SIG-M5 (cell line): ENCODE data around the gene LRRC40.
A peak's percentile ranks its signal among the peaks of the same experiment; 100 is the strongest.
"Not testable (repeated sequence)": the region's sequence is repeated elsewhere in the genome, so short reads cannot be mapped to it uniquely, and the experiment has no call there.

Experiments
- DNase-seq: peaks from one replicate; lab custom pipeline; 2025; lab: John Stamatoyannopoulos, UW

The LRRC40 gene

DNA sequence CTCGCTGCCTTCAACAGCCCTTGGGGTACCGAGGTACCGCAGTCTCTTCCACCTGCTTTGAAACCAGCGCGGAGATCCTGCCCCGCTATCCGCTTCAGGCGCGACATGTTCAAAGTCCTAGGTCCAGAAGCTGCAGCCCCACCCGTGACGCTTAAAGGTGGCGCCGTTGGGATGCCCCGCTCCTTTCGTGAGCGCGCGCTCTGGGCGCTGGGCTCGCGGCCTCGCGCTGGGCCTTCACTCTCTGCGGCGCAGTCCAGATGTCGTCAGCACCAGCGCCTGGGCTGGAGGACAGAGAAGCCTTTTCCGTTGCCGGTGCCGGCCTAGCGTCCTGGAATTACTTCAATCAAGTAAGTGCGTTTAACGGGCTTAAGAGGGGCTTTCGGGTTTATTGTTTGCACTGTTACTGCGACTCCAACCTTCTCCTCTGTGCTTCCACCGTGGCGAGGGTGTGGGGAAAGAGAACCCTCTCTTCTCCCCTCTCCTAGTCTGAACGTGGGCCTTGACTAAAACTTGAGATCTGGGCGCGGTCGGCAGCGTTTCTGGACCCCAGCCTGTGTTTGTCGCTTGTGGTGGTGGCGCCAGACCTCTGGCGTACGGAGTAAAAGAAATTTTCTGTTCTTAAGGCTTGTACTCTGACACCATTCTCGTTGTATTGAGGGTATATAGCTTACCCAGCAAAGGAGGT lies at the start of gene LRRC40:
Gene LRRC40 (minus strand): TSS at position 146 of the 685 bp plus-strand sequence. CDS start 39 bp downstream, at position 107.
- DNase-seq, result peak; percentile 34

DNA sequence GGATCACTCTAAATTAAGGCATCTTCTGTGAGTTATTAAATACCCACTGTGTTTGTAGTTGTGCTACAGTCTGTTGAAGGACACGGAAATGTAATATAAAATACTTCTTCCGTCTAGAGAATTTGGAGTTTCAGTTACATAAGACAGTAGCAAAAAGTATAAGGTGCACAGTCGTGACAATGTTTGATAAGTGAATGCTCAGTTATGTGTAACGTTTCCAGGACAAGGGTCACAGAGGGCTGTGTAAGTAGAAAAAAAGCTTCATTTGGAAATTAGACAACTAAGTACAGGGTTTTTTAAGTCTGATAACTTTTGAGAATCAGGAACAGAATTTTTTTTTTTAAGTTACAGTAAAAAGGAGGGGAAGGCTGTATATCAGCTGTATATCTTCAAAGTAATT lies 43.4 kb upstream of the LRRC40 start:
- DNase-seq, result no peak

DNA sequence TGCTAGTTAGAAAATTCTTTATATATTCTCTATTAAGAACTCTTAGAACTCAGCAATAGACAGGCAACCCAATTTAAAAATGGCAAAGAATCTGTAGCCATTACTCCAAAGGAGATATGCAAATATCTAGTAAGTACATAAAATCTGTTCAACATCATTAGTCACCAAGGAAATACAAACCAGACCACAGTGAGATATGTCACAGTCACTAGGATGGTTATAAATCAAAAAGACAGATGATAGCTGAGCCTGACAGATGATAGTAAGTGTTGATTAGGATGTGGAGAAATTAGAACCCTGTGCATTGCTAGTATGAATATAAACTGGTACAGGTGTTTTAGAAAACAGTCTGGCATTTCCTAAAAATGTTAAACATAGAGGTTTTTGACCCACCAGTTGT lies 42.4 kb upstream of the LRRC40 start:
- DNase-seq, result no peak

DNA sequence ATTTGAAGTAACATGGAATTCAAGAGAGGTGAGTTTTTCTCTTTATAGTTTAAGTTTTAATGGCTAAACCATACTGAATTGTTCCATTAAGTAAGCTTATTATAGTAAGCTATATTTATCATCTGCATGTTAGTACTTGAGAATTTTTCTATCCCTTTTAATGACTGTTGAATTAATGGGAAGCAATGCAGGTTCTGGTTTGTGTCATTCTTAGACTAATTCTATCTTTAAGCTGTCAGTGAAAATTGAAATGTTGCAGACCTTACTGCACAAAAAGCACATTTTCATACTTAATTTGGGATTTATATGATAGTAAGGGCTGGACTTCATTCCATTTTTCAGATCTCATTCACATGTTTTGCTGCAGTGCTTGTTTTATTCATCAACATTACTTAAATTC lies 41.7 kb upstream of the LRRC40 start:
- no peak for DNase-seq

DNA sequence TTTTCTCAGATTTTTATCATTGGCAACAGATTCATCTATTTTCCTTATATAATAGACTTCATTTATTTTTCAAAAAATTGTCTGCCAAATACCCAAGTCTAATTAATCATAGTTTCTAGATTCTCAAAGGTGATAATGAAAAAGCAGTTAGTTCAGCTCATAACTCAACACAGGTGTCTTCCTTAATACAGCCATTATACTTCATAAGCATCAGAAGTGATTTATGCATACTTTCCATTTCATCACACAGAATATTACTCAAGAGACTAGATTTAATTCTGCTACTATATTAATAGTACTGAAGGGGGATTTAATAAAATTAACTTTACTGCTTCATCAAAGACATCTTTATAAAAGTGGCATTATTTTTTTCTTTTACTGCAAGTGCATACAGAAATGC lies 34.6 kb upstream of the LRRC40 start:
- no peak for DNase-seq

DNA sequence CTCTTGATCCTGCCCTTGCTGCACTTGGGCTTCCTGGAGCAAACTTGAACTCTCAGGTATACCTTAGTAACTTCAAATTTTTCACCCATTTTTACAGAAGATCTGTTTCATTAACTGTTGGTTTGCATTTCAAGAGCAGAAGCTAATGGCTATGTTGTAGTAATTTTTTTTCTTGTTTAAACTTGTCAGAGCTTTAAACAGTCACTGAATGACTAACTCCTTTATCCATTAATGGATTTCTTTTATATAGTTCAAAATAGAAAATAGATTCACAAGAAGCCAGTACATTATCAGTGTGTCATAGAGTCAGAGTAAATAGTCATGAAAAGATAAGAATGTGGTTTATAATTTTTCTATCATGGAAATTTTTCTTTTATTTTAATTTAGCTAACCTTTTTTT lies 29.4 kb upstream of the LRRC40 start:
- DNase-seq, result no peak

DNA sequence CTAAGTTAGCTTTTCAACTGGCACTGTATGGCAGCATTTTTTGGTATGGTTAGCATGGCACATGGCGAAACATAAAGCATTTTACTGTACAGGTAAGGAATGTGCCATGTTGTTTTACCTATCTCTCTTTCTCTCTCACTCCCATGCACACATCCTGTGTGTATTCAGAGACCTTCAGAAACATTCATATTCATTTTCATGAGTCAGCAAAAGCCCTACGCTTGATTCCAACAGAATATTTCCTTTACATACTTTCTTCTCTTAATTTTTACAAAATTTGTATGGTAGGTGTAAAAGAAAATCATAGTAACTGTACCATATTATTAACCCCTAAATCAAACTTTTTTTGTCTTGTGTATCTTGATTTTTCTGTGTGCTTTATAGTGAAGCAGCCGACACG lies 26.1 kb upstream of the LRRC40 start:
- DNase-seq, result no peak

DNA sequence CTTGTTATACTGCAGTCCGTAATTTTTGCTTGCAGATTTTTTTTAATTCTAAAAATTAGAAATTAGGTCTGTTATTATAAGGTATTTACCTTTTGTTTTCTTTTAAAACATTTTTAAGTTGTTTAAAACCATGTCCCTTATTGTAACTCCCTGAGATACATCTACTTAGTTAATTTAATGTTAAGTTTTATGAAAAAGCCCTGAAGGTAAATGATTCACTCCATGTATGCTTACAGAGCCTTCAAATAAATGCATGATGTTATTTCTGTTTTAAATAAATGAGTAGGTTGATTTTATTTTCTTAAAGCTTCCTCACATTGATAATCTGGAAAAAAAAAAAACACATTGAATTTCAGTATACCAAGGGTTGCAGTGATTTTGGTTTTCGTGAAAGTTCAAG lies 23.3 kb upstream of the LRRC40 start:
- no peak for DNase-seq

DNA sequence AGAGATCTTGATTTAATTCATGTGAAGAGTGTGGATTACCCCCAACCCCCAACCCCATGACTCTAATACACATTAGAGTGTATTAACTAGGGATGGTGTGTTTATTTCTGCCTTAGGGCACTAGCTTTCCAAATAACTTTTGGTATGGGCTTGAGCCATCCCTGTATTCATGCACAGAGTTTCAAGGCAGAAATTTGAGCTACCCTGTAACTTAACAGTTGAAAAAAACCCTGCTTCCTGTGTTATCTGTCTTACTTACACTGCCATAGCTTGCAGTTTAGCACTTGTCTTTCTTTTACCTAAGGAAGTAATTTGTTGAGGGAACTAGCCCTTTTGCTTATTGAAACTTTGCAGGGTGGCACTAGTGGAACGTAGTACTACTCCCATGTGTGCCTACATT lies 22.1 kb upstream of the LRRC40 start:
- DNase-seq, result no peak

DNA sequence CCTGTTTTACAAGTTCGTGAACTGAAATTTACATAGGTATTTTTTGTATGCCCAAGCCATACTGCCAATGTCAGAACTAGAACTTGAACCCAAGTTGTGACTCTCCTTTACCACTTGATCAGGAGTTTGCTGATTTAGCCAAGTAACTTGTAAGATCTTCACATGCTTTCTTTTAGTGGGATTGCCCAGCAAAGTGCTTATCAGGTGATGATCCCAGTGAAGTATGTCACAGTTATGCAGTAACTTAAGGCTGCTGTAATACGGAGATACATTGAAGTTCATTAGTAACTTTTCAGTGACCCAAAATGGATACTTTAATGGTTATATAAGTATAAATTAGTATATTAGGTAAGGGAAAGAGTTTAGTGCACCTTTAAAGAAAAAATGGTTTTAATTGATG lies 19.6 kb upstream of the LRRC40 start:
- DNase-seq, result no peak

DNA sequence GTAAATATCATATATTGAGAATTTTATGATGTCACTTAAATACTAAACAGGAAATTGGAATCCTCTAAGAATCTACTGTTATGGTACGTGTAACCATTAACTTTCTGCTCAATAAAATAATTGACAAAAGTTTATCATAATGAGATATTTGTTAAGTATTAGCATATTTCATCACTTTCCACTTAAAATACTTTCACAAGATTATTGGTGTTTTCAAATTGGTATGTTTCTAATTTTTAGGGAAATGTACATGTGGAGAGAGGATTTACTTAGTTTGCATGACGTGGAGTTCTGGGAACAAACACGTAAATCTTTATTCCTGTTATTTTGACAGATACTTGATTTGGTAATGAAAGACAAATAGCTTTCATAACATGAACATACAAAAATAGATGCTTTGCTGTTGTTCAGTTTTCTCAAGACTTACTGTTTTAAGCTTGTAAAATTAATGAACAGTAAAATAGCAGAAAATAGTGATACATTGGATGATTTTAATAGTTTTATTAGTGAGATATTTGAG lies 17.4 kb upstream of the LRRC40 start:
- no peak for DNase-seq

DNA sequence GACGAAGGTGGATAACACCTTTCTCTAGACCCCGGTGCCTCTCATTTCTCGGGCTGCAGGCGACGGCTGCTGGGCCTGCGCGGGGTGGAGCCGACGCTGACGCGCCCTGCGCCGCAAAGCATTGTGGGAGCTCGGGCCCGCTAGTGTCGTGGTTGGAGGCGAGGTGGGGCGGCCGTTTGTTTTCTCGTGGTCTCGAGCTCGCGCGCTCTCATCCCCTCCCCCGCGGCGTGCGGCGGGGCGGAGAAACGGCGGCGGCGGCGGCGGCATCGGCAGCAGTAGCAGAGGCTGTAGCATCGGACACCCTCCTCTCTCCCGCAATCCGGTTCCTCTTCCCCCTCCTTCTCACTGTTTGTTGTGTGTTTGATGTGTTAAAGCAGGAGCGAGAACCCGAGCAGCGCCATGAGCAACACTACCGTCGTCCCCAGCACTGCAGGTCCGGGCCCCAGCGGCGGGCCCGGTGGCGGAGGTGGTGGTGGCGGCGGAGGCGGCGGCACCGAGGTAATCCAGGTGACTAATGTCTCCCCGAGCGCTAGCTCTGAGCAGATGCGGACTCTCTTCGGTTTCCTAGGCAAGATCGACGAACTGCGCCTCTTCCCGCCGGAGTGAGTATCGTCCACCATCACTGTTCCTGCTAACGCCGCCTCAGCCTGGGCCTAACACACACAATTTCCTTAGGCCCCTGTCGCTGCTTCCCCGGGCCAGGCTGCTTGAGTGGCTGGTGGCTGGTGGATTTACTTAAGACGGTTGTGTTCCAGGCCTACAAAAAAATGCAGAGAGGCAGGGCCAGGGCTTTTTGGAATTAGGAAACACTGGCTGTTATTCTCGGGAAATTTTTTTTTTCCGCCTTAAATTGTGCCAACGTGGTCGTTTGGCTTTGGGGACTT lies 16.1 kb upstream of the LRRC40 start, which contains the start of gene SRSF11:
Gene SRSF11 (plus strand): TSS at position 143 of the 884 bp plus-strand sequence. CDS start 257 bp downstream, at position 400.
- peak; percentile 40 for DNase-seq

DNA sequence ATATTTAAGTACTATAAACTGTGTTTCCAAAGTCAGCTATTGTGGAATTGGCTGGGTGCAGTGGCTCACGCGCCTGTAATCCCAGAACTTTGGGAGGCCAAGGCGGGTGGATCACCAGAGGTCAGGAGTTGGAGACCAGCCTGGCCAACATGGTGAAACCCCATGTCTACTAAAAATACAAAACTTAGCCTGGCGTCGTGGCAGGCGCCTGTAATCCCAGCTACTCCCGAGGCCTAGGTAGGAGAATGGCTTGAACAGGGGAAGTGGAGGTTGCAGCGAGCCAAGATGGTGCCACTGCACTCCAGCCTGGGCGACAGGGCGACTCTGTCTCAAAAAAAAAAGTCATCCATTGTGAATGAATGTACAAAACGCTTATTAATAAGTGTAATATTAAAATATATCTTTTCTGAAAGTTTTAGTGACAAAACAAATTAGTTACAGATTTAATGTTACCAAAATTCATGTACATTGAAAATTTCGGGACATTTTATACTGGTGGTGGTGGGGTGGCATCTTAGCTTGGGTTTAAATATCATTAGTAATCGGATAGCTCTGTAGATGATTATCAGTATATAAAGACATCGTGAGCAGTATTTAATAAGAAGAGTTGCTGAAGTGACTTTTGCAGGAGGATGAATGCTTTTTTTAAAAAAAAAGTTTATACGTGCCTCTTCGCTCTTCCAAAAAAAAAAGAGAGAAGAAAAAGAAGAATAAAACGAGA lies 15.3 kb upstream of the LRRC40 start:
- DNase-seq, result no peak

DNA sequence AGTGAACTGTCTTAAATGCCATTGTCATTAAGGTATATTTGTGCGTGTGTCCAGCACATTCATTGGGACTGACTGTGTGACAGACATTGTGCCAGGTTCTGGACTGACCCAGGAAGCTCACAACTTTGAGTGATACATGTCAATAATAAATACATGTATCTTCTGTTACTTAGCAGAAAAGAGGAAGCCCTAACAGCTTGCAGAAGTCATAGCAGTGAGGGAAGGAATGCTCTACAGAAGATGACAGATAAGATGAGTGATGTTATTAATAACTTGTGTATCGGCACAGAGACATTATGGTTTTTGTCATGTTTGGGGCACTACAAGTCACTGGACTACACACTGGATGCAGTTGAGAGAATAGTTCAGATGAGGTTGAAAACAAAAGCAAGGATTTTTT lies 14.6 kb upstream of the LRRC40 start:
- peak; percentile 55 for DNase-seq

DNA sequence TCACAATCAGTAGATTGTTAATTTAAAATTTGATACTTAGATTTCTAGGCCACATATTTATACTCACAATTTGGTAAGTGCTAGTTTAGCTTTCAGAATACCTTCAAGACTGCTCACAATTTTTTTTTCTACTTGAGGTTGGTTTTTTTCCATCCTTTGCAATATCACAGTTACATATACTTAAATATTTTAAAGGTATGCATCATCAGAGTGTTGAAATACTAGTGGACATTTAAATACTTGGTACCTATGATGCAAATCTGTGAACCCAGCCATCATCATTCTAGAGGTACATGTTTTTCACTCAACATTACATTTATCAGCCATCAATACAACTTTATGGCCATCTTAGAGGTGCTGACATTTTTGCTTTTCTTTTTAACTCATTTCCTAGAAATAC lies 6.2 kb upstream of the LRRC40 start:
- no peak for DNase-seq

DNA sequence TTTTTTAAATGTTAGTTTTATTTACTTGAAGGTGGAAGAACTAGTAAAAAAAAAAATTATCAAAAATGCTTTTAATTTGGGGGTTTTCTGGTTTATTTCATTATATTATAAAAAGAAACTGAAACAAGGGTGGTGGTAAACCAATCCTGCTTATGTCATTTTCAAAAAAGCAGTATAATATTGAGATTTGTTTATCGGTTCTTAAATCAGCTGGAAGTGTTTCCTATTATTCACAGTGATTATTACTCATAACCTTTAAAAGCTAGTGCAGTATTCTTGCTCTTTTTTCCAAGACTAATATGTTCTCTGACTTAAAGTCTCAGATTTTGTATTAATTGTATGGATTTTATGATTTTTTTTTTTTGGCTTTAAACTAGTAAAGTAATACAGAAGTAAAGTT lies 5.4 kb upstream of the LRRC40 start:
- no peak for DNase-seq

DNA sequence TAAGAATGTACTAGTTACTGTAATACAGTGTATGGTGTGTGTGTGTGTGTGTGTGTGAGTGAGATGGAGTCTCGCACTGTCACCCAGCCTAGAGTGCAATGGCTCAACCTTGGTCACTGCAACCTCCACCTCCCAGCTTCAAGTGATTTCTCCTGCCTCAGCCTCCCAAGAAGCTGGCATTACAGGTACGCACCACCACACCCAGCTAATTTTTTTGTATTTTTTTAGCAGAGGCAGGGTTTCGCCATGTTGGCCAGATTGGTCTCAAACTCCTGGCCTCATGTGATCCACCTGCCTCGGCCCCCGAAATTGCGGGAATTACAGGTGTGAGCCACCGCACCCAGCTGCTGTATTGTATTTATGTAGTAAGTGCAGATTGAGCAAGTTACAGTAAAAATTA lies 2.9 kb upstream of the LRRC40 start:
- no peak for DNase-seq

DNA sequence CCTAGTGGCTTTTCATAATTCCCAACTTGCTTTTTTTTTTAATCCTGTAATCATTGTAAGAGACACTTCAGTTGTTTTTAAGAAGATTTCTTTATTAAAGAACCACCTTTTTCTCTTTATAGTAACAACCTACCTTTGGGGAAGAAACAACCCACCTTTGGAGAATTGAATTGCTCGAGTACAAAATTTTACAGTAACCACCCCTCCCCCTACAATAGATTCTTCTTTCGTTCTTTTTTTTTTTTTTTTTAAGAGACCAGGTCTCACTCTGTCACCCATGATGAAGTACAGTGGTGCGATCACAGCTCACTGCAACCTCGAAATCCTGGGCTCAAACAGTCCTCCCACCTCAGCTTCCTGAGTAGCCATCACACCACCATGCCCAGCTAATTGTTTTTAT lies 2.1 kb upstream of the LRRC40 start:
- no peak for DNase-seq

DNA sequence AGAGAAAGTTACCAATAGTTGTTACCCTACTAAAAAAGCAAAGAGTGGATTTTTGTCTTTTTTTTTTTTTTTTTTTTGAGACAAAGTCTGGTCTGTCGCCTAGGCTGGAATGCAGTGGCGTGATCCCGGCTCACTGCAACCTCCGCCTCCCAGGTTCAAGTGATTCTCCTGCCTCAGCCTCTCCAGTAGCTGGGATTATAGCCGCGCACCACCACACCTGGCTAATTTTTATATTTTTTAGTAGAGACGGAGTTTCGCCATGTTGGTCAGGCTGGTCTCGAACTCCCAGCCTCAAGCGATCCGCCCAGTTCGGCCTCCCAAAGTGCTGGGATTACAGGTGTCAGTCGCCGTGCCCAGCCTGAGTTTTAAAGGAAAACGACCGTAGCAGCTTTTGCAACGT lies 1.5 kb upstream of the LRRC40 start:
- not testable (repeated sequence) for DNase-seq

DNA sequence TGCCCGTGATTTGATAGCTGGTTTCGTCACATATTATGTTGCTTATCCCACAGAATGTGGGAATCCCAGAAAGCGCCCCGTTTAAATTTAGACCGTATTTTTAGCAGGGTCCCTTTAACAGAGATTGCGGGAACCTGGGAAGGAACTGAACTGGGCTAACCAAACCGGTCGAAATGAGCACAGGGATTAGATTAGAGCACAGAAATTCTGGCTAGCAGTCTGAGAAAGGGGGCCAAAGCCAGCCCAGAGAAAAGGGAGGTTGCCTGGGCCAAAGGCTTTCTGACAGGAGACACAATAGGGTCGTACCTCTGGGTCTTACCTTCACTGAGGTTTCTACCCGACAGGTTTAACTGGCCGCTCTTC lies 327 bp downstream of the LRRC40 start:
- DNase-seq, result no peak

DNA sequence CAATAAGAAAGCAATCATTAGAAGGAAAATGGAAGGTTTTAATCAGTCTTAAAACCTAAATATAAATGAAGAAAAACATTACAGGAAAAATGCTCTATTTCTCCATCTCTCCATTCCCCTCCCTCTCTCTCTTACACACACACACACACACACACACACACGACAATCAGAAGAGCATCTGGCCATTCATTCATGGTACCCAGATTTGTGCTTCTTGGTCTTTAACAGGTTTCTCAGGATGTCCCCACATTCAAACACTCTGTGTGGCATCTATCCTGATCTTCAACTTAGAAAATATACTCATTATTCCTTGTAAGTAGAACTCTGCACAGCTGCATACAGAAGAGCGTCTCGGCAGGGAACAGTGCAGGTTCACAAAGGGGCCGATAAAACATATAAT lies 779 bp downstream of the LRRC40 start:
- no peak for DNase-seq

DNA sequence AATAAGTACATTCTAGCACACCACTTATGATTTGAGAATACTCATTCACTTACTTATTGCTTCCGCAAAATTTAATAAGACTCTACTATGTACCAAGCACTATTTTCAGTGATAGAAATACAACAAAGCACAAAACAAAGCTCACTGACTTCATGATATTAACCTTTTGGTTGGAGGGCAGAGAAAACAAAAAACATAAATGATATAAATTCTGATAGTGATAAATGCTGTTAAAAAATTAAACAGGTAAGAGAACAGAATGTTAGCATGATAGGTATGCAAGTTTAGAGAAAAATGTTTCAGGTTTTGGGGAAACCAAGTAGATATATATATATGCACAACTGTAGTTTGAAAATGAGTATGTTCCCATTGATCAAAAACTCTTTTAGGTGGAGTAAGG lies 1.2 kb downstream of the LRRC40 start:
- DNase-seq, result no peak
